GM18519 (cell line): ENCODE results near the gene SPARC.
"Not testable (repeated sequence)": the region's sequence is repeated elsewhere in the genome, so short reads cannot be mapped to it uniquely, and the experiment has no call there.

ENCODE experiments used
- ATAC-seq: cut with Tn5 transposase; IDR thresholded peaks from one replicate; pipeline ENCODE4 v1.9.1; 2021; ENCODE audit warnings: mild to moderate bottlenecking, moderate library complexity; ENCODE audit not compliant: unreplicated experiment, low FRiP score

Gene SPARC

GRCh38 chr5:151680944-151681427 lies 5.7 kb downstream of the SPARC start:
- ATAC-seq: no peak

- ATAC-seq: not testable (repeated sequence)
These were observed 6.6 kb downstream of the SPARC start for GRCh38 chr5:151680156-151680505.

DNA sequence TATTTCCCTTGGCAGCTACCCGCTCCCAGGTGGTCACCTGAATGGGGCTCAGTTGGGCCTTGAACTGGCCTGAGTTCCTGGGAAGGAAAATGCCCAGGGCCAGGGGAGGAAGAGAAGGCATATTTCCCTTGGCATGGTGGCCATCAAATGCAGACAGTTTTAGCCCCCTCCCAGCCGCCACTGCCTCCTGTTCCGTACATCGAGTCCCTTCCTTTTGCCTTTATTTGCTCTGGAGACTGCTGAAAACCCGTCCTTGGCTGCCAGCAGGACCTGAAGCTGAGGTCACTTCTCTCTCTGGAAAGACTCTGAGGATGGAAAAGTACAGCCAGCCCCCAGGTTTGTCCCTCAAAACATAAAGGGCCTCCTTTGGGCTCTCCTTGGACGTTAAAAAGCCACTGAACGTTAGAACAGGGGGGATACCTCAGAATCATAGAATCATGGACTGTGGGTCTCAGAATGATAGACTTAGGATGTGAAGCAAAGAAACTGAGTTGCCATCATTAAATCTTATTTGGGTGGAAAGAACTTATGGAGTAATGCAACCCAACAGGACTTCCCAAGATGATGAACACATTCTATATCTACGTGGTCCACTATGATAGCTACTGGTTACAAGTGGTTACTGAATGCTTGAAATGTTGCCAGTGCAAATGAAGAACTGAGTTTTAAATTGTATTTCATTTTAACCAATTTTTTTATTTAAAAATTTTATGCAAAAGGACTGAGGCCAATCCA lies 7.1 kb downstream of the SPARC start:
- ATAC-seq: no peak

- no peak for ATAC-seq
These were observed 8.0 kb downstream of the SPARC start for GRCh38 chr5:151678713-151679112.

DNA sequence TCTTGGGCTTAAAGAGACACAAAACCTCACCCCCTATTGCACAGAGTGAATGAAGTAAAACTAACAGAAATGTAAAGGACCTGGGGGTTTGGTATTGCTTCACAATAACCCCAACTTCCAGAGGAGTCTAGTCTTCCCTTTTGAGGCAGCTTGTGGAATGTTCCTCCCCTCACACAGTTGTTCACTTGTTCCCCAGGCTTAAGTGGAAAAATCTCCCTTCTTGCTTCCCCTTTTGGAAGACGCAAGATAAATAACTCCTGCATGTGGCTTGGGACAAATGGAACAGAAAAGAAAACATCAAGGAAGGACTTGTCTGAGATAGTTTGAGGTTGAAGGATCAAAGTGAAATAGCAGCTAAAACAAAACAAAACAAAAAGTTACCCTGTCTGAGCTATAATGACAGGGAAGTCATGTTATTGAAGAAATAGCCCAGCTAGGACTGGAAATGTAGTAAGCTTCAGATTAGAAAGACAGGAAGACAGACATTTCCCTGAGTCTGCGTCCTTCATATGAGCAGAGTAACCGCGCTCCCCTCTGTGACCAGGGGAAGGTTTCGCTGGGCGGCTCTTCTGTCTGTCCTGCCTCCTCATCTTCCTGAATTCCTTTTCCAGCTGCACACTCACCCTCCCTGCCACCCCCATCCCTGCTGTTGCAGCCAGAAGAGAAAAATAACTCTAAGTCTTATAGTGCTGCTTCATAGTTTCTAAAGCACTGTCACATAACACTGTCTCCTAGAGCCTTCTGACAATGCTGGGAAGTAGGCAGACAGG lies 8.8 kb downstream of the SPARC start:
- no peak for ATAC-seq

GRCh38 chr5:151676719-151677118 lies 10.0 kb downstream of the SPARC start:
- no peak for ATAC-seq

GRCh38 chr5:151676314-151676712 lies 10.4 kb downstream of the SPARC start:
- ATAC-seq: no peak

- no peak for ATAC-seq
These were observed 11.0 kb downstream of the SPARC start for GRCh38 chr5:151675611-151676313.

- ATAC-seq: no peak
These were observed 11.8 kb downstream of the SPARC start for GRCh38 chr5:151674626-151675610.

- ATAC-seq: no peak
These were observed 13.3 kb downstream of the SPARC start for GRCh38 chr5:151673421-151673820.

- no peak for ATAC-seq
These were observed 14.2 kb downstream of the SPARC start for GRCh38 chr5:151672516-151672915.

GRCh38 chr5:151671950-151672349 lies 14.8 kb downstream of the SPARC start:
- no peak for ATAC-seq

- ATAC-seq: no peak
These were observed 15.6 kb downstream of the SPARC start for GRCh38 chr5:151670953-151671636.

DNA sequence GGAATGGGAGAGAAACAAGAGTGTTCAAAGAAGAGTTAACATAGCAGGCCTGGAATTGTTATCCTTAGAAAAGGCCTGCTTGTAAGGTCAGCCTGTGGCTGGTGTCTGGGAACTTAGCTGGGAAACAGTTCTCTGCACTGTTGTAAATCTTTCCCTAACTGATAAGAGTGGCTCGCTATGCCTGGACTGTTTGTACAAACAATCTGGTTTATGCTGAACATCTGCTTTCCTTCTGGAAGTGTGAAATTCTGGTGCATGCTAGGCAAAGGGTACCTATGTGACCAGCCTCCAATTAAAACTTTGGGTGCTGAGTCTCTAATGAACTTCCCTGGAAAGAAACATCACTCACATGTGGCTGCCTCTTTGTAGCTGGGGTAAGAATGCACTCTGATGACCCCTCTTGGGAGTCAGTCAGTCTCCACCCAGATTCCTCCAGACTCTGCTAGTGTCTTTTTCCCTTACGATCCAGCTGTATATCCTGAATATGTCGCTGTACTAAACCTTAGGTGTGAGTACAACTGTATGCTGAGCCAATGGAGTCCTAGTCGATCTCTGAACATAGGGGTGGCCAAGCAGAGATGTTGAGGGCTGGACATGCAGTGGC lies 16.5 kb downstream of the SPARC start:
- ATAC-seq: no peak

- no peak for ATAC-seq
These were observed 19.6 kb downstream of the SPARC start for GRCh38 chr5:151667083-151667482.

- no peak for ATAC-seq
These were observed 21.1 kb downstream of the SPARC start for GRCh38 chr5:151665613-151666012.

DNA sequence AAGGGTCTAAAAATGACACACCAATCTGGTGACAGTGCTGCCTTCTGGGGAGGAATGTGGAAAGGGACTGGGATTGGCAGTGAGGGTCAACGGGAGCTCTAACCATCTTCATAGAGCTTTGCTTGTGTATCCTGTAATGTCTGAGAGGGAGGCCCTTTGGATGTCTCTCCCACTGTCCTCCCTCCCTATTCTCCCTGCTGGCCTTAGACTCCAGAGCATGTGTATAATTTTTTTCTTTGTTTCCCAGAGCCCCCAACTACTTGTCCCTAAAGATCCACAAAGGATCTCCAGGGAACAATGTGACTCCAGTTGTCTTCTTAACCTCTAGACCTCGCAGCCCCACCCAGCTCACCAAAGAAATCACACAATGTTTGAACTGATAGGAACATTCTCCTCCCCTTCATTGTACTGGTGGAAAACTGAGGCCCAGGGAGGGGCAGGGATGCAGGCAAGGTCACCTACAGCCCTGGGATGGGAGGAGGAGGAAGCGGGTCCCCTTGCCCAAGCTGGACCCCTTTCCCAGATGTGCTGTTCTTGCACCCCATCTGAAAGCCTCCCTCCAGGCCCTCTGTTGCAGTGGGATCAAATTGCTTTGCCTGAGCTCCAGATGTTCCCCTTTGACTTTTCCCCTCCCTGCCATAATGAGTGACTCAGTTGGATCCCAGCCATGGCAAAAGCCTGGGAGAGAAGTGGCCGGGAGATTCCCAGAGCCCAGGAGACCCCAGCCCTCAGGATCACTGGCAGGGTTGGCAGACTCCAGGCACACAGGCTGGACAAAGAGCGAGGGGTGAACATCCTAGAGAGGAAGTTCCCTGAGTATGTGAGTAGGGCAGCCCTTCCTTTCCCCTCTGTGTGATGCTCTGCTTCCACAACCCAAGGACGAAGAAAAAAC lies 21.8 kb downstream of the SPARC start:
- no peak for ATAC-seq

- ATAC-seq: no peak
These were observed 23.0 kb downstream of the SPARC start for GRCh38 chr5:151663617-151664293.
